LNCaP clone FGC (cell line): ENCODE results near the gene RUNX1.

Experiments
- DNase-seq: peaks from one replicate; pipeline ENCODE4 v3.0.0-alpha.2; 2011; ENCODE audit warnings: low read depth
- H3K4me3 ChIP-seq: 2 replicates; pipeline ENCODE4 v1.5.1; 2011; ENCODE audit warnings: mild to moderate bottlenecking, low read depth, low read length, control low read depth
- TF ChIP-seq, protein P1 (sequence below): IDR thresholded peaks from 2 replicates; pipeline ENCODE4 v1.5.1; 2012; ENCODE audit warnings: mild to moderate bottlenecking; ENCODE audit not compliant: control insufficient read depth, insufficient read depth; ENCODE audit errors: extremely low read depth

The RUNX1 gene

GRCh38 chr21:34792504-34793089, 256.5 kb downstream of the RUNX1 start:
- no peak for DNase-seq
- TF ChIP-seq, protein P1, sequence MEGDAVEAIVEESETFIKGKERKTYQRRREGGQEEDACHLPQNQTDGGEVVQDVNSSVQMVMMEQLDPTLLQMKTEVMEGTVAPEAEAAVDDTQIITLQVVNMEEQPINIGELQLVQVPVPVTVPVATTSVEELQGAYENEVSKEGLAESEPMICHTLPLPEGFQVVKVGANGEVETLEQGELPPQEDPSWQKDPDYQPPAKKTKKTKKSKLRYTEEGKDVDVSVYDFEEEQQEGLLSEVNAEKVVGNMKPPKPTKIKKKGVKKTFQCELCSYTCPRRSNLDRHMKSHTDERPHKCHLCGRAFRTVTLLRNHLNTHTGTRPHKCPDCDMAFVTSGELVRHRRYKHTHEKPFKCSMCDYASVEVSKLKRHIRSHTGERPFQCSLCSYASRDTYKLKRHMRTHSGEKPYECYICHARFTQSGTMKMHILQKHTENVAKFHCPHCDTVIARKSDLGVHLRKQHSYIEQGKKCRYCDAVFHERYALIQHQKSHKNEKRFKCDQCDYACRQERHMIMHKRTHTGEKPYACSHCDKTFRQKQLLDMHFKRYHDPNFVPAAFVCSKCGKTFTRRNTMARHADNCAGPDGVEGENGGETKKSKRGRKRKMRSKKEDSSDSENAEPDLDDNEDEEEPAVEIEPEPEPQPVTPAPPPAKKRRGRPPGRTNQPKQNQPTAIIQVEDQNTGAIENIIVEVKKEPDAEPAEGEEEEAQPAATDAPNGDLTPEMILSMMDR: no peak
- H3K4me3 ChIP-seq: no peak overlapping the region

- DNase-seq: no peak
- H3K4me3 ChIP-seq: no peak overlapping the region
- TF ChIP-seq, protein P1: no peak
Measured at GRCh38 chr21:34791776-34792503, 257.2 kb downstream of the RUNX1 start.

DNA sequence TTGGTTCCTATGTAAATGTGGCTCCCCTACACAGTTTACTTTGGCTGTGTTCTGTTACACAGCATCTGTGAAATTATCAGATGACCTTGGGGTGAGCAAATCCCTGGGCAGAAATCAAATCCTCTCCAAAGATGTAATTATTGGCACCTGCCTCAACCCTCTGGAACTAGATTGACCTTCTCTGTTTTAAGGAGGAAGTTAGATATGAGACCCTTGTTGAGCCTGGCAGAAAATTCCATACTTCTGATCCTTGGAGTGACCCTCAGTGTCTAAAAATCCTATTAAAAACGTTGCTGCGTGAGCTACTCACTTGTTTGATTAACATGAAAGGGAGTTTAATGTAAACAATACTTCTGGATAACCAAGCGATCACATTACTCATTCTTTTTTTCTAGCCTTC, 258.3 kb downstream of the RUNX1 start:
- TF ChIP-seq, protein P1: no peak

GRCh38 chr21:34790341-34790740, 258.8 kb downstream of the RUNX1 start:
- TF ChIP-seq, protein P1: no peak
- no peak for DNase-seq

More for the DNA sequence above, 258.3 kb downstream of the RUNX1 start:
- no peak overlapping the region for H3K4me3 ChIP-seq
- DNase-seq: no peak

GRCh38 chr21:34788879-34789278, 260.2 kb downstream of the RUNX1 start:
- TF ChIP-seq, protein P1: no peak
- DNase-seq: no peak
- H3K4me3 ChIP-seq: no peak overlapping the region

More at GRCh38 chr21:34790341-34790740, 258.8 kb downstream of the RUNX1 start:
- no peak overlapping the region for H3K4me3 ChIP-seq

DNA sequence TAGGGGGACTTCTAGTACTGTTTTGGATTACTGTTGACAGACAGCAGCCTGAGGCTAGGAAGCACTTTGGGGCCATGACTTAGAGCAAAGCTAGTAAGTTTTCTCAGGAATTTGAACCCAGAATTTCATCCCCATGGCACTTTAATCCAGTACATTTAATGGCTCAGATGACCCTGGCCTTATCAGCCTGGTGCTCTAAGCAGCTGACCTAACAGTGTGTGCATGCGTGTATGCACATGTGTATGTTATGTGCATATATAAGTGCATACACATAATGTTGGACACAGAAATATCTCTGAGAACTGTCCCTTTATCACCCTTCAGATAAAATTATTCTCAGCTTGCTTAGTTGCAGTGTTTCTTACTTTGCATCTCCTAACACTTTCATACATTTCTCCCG, 265.3 kb downstream of the RUNX1 start:
- TF ChIP-seq, protein P1: no peak
- H3K4me3 ChIP-seq: no peak overlapping the region
- DNase-seq: no peak
